ENCODE data around the gene TRAPPC2L. TPM values are rescaled to one million over a fixed set of nuclear protein-coding genes. Genes with fewer than 3 reads are reported as not detected.

Gene TRAPPC2L
- total and polyA plus RNA-seq, 2 of the 13 experiments (the other 11 are each of a cell fraction or from before 2014, with no cell fraction given): 96.3 to 107 TPM

DNA sequence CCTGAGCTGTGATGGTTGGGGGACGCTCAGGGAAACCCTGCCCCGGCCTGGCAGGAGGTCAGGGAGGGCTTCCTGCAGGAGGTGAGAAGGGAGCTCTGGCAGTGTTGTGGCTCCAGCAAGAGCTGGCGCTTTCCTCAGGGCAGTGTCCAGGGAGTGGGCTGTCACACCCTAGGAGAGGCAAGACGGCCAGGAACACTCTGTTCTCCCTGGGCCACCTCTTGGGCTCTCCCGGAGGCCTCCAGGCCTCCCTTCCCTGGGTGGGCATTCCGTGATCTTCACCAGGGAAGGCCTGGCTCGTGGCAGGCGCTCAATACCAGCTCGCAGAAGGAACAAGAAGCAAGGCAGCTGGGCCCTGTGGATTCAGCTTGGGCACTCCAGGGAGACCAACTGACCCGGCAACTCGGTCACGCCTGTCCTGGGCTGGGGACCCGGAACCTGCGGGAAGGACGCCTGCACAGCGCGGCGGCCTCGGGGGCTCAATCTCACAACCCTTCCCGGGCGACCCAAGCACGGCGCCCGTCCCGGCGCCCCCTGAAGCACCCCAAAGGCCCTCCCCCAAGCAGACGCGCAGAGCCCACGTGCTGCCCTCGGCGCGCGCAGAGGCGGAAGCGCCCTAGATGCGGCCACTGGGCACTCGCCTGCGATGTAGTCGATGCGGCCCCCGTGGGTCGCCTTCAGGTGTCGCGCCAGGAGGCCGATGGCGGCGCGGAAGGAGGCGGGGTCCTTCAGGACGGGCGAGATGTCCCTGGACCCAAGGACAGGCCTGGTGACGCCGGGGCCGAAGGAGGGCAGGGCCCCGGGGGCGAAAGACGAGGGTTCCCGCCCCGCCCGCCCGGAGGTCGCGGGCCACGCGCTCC lies 45.8 kb upstream of the TRAPPC2L start (continued):
- TF ChIP-seq, protein P1, sequence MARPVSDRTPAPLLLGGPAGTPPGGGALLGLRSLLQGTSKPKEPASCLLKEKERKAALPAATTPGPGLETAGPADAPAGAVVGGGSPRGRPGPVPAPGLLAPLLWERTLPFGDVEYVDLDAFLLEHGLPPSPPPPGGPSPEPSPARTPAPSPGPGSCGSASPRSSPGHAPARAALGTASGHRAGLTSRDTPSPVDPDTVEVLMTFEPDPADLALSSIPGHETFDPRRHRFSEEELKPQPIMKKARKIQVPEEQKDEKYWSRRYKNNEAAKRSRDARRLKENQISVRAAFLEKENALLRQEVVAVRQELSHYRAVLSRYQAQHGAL (CRISPR knock-in tag; IDR thresholded peaks at IDR 0.05; ENCODE audit: not compliant biosample characterization): no peak
- no peak for TF ChIP-seq HNF4G (IDR thresholded peaks at IDR 0.05; ENCODE audit: borderline replicate concordance, low read depth, low read length)
- no peak for TF ChIP-seq HNF4G (CRISPR knock-in tag; IDR thresholded peaks at IDR 0.05; ENCODE audit: borderline replicate concordance, low read depth)
- no peak for TF ChIP-seq GLI4 (CRISPR knock-in tag; IDR thresholded peaks at IDR 0.05; ENCODE audit: borderline replicate concordance)
- TF ChIP-seq CBX5 (CRISPR knock-in tag; IDR thresholded peaks at IDR 0.05; ENCODE audit: borderline replicate concordance): peak; percentile 67; the same call in 1 of the 2 replicates
- TF ChIP-seq REXO4 (CRISPR knock-in tag; IDR thresholded peaks at IDR 0.05; ENCODE audit: borderline replicate concordance): peak; percentile 44; the same call in 1 of the 2 replicates
- TF ChIP-seq ZNF460 (CRISPR knock-in tag; IDR thresholded peaks at IDR 0.05; ENCODE audit: borderline replicate concordance): no peak
- no peak for TF ChIP-seq RAD21 (CRISPR knock-in tag; IDR thresholded peaks at IDR 0.05)
- TF ChIP-seq, protein P2, sequence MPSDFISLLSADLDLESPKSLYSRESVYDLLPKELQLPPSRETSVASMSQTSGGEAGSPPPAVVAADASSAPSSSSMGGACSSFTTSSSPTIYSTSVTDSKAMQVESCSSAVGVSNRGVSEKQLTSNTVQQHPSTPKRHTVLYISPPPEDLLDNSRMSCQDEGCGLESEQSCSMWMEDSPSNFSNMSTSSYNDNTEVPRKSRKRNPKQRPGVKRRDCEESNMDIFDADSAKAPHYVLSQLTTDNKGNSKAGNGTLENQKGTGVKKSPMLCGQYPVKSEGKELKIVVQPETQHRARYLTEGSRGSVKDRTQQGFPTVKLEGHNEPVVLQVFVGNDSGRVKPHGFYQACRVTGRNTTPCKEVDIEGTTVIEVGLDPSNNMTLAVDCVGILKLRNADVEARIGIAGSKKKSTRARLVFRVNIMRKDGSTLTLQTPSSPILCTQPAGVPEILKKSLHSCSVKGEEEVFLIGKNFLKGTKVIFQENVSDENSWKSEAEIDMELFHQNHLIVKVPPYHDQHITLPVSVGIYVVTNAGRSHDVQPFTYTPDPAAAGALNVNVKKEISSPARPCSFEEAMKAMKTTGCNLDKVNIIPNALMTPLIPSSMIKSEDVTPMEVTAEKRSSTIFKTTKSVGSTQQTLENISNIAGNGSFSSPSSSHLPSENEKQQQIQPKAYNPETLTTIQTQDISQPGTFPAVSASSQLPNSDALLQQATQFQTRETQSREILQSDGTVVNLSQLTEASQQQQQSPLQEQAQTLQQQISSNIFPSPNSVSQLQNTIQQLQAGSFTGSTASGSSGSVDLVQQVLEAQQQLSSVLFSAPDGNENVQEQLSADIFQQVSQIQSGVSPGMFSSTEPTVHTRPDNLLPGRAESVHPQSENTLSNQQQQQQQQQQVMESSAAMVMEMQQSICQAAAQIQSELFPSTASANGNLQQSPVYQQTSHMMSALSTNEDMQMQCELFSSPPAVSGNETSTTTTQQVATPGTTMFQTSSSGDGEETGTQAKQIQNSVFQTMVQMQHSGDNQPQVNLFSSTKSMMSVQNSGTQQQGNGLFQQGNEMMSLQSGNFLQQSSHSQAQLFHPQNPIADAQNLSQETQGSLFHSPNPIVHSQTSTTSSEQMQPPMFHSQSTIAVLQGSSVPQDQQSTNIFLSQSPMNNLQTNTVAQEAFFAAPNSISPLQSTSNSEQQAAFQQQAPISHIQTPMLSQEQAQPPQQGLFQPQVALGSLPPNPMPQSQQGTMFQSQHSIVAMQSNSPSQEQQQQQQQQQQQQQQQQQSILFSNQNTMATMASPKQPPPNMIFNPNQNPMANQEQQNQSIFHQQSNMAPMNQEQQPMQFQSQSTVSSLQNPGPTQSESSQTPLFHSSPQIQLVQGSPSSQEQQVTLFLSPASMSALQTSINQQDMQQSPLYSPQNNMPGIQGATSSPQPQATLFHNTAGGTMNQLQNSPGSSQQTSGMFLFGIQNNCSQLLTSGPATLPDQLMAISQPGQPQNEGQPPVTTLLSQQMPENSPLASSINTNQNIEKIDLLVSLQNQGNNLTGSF (CRISPR knock-in tag; IDR thresholded peaks at IDR 0.05): peak; percentile 35; the same call in 1 of the 2 replicates
- no peak; the same call in 1 of the 2 replicates for TF ChIP-seq CHD2 (IDR thresholded peaks at IDR 0.05; ENCODE audit: low read depth, low read length)
- peak; percentile 14; the same call in 1 of the 2 replicates for TF ChIP-seq ZNF251 (CRISPR knock-in tag; IDR thresholded peaks at IDR 0.05)
- peak; percentile 80; the same call in 1 of the 2 replicates for TF ChIP-seq KLF11 (CRISPR knock-in tag; IDR thresholded peaks at IDR 0.05)
- TF ChIP-seq KMT2B (CRISPR knock-in tag; IDR thresholded peaks at IDR 0.05): peak; percentile 64
- TF ChIP-seq ZNF737 (CRISPR knock-in tag; IDR thresholded peaks at IDR 0.05; ENCODE audit: borderline replicate concordance): no peak
- TF ChIP-seq MAFK (conservative IDR thresholded peaks at IDR 0.05 in 1 of 2, IDR thresholded peaks at IDR 0.05 in 1 of 2; ENCODE audit: low read length in 2 of 2): no peak
- TF ChIP-seq, protein P3, sequence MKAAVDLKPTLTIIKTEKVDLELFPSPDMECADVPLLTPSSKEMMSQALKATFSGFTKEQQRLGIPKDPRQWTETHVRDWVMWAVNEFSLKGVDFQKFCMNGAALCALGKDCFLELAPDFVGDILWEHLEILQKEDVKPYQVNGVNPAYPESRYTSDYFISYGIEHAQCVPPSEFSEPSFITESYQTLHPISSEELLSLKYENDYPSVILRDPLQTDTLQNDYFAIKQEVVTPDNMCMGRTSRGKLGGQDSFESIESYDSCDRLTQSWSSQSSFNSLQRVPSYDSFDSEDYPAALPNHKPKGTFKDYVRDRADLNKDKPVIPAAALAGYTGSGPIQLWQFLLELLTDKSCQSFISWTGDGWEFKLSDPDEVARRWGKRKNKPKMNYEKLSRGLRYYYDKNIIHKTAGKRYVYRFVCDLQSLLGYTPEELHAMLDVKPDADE (CRISPR knock-in tag; IDR thresholded peaks at IDR 0.05): no peak
- TF ChIP-seq PAX8 (CRISPR knock-in tag; IDR thresholded peaks at IDR 0.05; ENCODE audit: borderline replicate concordance): no peak
- TF ChIP-seq FIP1L1 (IDR thresholded peaks at IDR 0.05; ENCODE audit: borderline replicate concordance, insufficient read depth, low read depth, low read length): no peak

All from HepG2 (cell line).